GDM1 (cell line): Measurements from ENCODE around the gene DENND4C.

Source experiments
- DNase-seq: peaks from one replicate; lab custom pipeline; 2025; lab: John Stamatoyannopoulos, UW

The DENND4C gene

GRCh38 chr9:19269582-19269981 lies 39.1 kb downstream of the DENND4C start:
- no peak for DNase-seq

DNA sequence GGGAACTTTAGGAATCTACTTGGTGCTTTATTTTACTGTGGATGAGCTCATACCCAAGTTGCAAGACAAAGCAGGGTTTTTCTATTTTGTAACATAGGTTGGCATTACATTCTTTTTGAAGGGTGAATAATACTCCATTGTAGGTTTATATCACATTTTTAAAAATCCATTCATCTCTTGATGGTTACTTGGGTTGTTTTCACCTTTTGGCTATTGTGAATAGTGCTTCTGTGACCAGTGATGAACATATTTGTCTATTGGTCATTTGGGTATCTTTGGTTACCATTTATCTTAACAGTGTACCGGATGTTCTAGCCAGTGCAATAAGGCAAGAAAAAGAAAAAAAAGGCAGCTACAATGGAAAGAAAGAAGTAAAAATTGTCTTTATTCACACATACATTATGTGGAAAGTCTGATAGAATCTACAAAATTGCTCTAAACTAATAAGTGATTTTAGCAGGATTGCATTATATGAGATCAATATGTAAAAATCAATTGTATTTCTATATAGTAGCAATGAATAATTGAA lies 40.0 kb downstream of the DENND4C start:
- DNase-seq: no peak

GRCh38 chr9:19271081-19271480 lies 40.6 kb downstream of the DENND4C start:
- DNase-seq: no peak

DNA sequence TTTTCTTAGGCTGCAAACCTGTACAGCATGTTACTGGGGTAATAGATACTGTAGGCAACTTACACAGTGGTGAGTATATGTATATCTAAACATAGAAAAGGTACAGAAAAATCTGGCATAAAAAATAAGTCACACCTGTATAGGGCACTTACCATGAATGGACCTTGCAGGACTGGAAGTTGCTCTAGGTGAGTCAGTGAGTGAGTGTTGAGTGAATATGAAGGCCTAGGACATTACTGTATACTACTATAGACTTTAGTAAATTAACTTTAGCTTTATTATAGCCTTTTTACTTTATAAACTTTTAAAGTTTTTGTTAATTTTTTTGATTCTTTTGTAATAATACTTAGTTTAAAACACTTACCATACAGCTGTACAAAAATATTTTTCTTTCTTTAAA lies 51.3 kb downstream of the DENND4C start:
- DNase-seq: no peak

DNA sequence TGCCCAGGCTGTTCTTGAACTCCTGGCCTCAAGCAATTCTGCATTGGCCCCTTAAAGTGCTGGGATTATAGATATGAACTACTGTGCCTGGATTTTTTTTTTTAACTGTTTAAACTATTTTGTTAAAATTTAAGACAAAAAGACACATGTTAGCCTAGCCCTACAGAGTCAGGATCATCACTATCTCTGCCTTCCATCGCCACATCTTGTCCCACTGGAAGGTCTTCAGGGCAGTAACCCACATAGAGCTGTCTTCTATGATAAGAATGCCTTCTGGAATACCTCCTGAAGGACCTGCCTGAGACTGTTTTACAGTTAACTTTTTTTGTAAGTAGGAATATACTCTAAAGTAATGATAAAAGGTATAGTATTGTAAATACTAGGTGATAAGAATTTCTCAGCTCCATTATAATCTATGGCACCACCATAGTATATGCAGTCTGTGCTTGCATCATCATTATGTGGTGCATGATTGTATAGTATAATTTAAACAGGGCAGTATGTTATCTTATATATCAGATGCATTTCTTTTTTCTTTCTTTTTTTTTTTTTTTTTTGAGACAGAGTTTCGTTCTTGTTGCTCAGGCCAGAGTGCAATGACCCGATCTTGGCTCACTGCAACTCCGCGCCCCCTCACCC lies 52.7 kb downstream of the DENND4C start:
- no peak for DNase-seq

- no peak for DNase-seq
These were observed 54.2 kb downstream of the DENND4C start for GRCh38 chr9:19284729-19285128.

GRCh38 chr9:19286634-19287188 lies 56.2 kb downstream of the DENND4C start:
- DNase-seq: no peak

DNA sequence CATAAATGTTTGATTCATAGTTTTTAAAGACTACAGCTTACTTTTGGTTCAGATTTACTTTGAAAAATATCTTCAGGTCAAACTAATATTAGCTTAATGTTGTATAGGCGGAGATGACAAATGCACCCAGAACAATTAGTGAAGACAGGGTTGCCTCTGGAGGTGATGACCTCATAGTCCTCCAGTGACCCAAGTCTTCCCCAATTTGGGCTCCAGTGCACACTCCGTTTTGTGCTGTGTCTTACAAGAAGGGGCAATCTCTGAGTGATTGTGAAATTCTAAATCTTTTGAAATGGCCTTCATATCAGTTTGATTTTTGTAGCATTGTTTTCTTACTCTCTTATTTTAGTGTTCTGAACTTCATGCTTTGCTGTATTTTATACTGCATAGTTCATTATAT lies 57.6 kb downstream of the DENND4C start:
- no peak for DNase-seq

DNA sequence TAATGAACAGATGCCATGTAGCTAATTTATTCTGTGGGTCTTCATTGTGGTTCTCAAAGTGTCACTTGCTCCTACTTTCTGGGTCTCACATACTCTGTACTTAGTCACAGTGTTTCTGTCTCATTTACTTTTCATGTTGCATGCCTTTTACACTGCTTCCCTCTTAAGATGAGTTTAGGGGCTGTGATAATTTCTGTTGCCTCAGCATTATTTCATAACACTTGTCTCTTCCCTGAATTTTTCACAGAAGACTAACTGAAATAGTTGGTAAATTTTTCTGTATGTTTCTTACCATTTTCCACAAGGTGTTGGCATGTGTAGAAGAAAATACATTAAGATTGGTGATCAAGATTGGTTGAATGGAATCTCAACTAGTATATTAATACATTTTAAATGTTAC lies 59.6 kb downstream of the DENND4C start:
- no peak for DNase-seq

DNA sequence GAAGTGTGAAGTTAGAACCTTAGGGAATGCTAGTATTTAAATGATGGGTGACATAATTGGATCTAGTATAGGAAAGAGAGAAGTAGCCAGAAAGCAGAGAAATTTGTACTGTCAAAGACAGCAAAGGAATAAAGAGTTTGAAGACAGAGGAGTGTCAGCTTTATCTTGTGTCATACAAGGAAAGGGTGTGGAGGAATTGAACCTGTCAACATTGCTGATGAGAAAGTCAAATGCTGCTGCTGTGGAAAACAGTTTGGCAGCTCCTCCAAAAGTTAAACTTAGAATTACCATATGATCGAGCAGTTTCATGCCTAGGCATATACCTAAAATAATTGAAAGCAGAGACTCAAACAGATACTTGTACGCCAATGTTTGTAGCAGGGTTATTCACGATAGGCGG lies 63.7 kb downstream of the DENND4C start:
- DNase-seq: no peak

DNA sequence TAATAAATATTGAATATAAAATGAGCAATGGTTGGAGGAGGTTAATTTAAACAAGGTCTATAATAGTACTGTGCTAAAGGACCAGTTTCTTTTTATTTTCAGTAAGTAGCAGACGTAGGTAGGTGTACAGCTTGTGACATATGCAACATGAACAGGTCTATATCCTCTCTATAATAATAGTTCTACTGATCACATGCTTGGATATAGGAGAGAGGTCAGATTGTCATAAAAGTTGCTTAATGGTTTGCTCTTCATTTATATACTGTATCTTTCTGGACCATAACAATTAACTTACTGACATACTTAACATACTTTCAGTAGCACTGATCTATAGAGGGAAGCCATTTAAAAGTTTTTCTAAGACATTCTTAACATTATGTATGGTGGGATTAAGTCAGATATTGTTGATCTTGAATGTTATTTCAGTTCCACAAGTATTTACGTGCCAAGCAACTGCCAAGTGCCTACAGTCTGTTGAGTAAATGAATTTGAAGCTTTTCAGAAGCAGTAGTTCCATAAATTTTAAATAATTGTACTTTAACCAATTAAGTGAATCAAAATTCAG lies 68.0 kb downstream of the DENND4C start:
- no peak for DNase-seq

DNA sequence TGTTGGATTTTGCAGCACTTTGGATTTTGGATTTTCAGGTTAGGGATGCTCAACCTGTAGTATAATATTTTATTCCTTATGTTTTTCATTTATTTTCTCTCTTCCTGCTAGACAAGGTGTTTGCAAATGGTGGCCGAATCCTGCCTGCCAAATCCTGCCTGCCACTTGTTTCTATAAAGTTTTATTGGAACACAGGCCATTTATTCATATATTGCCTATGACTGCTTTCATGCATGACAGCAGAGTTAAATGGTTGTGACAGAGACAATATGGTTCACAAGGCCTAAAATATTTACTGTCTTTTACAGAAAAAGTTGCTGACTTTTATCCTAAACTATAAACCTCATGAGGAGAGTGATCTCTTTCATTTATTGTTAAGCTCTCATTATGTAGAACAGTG lies 72.7 kb downstream of the DENND4C start:
- DNase-seq: no peak

GRCh38 chr9:19306568-19306967 lies 76.1 kb downstream of the DENND4C start:
- no peak for DNase-seq

DNA sequence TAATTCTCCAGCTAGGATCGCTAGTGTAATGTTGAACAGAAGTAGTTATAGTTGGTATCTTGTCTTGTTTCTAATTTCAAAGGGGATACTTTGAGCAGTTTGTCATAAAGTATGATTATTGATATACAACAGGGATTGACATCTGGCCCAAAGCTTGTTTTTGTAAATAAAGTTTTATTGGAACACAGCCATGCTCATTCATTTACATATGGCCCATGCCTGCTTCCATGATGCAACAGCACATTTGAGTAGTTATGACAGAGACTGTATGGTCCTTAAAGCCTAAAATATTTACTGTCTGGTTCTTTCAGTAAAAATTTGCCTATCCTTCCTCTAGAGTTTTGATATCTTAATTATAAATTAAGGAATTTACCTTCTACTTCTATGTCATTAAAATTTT lies 79.8 kb downstream of the DENND4C start:
- no peak for DNase-seq

DNA sequence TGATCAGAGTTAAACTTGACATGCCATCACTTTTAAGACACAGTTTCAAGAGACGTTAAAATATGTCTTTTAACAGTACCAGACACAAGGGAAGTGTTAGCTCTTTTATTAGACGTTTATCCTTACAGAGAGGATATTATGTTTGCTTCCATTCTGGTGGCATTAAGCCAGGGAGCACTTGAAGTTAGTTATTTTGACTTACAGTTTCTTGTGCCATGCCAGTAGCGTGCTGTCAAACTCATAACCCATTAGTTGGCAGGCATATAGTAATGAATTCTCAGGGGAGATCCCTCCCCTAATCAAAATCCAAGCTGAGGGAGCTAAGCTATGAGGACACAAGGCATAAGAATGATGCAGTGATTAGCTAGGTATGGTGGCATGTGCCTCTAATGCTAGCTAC lies 83.1 kb downstream of the DENND4C start:
- no peak for DNase-seq

GRCh38 chr9:19320495-19320894 lies 90.0 kb downstream of the DENND4C start:
- DNase-seq: no peak

DNA sequence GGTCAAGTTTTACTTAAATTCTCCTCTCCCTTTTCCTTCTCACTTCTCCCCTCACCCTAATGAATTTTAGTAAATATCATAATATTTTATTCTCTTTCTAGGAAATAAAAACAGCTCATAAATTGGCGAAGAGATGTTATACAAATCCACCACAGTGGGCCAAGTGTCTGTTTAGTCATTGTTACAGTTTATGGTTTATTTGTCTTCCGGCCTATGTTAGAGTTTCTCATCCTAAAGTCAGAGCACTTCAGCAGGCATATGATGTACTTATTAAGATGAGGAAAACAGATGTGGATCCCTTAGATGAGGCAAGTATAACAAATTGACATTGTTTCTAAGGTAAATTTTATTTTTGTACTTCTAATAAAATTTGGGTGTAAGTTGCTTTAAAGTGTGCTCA lies 101.4 kb downstream of the DENND4C start:
- no peak for DNase-seq

DNA sequence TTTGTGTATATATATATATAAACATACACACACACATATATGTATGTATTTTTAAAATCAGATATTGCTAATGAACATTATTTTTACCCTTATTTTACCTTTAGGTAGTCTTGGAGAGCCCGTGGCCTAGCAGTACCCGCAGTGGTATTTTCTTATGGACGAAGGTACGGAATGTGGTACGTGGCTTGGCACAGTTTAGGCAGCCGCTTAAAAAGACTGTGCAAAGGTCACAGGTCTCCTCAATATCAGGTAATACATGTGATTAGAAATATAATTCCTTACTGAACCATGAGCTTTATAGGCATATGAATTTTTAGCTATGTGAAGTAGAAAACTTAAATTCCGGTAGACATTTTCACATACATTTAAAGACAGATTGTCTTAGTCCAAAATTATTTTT lies 105.7 kb downstream of the DENND4C start:
- DNase-seq: no peak

GRCh38 chr9:19342947-19343346 lies 112.5 kb downstream of the DENND4C start:
- DNase-seq: no peak

GRCh38 chr9:19358701-19359100 lies 128.2 kb downstream of the DENND4C start:
- no peak for DNase-seq

GRCh38 chr9:19369107-19369506 lies 138.6 kb downstream of the DENND4C start:
- DNase-seq: no peak

- DNase-seq: no peak
These were observed 141.4 kb downstream of the DENND4C start for GRCh38 chr9:19371942-19372341.

DNA sequence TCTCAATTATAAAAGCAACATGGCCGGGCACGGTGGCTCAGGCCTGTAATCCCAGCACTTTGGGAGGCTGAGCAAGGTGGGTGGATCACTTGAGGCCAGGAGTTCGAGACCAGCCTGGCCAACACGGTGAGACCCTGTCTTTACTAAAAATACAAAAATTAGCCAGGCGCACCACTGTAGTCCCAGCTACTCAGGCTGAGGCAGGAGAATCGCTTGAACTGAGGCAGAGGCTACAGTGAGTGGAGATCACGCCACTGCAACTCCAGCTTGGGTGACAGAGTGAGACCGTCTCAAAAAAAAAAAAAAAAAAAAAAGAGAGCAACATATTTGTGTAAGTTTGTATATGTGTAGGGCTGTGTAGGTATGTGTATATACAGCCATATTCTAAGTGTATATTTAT lies 142.1 kb downstream of the DENND4C start:
- no peak for DNase-seq

GRCh38 chr9:19373527-19373926 lies 143.0 kb downstream of the DENND4C start:
- DNase-seq: no peak
